ENCODE data around the gene EIF2A.
"Not testable (repeated sequence)": the region's sequence is repeated elsewhere in the genome, so short reads cannot be mapped to it uniquely, and the experiment has no call there.

EIF2A gene

DNA sequence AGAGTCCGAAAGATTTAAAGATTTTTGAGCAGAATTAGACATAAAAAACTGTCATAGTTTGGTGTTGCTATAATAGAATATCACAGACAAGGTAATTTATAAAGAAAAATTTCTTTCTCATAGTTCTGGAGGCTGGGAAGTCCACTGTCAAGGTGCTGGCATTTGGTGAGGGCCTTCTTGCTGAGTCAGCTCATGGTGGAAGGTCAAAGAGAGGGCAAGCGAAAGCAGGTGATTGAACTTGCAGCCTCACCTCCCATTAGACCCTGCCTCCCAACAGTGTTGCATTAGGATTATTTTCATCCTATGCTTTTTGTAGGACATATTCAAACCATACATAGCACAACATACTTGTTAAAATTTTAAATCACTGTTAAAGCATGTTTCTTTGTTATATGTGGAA is 66.4 kb downstream of the EIF2A start:
- Histone ChIP-seq H3K9me2 (replicated peaks; ENCODE audit: insufficient read depth, low read length) (no peaks in the 10 kb centered on the region), H3K4me2 (ENCODE audit: low read depth, low read length, poor library complexity, severe bottlenecking) (no peak overlapping the region), H3K9me3 (ENCODE audit: insufficient read depth, low read length) (no peaks in the 10 kb centered on the region), H3K4me3 (ENCODE audit: insufficient read depth, low read length, poor library complexity, severe bottlenecking) (no peak overlapping the region), H3K27me3 (ENCODE audit: low read length) (no peaks in the 10 kb centered on the region), H2AFZ (ENCODE audit: low read depth, low read length, severe bottlenecking) (no peak overlapping the region), H4K20me1 (ENCODE audit: low read depth, low read length) (peaks cover 57% of the 10 kb centered on the region), H3K9ac (ENCODE audit: low read length) (no peak overlapping the region), H3F3A (ENCODE audit: insufficient read depth) (no peaks in the 10 kb centered on the region; the same call in 1 of the 2 replicates), H3K79me2 (ENCODE audit: insufficient read depth, low read length) (peaks cover 82% of the 10 kb centered on the region), H3K36me3 (ENCODE audit: low read length) (peaks cover 34% of the 10 kb centered on the region), H3K27ac (ENCODE audit: low read depth, low read length) (no peak overlapping the region)
- no peak for TF ChIP-seq EZH2phosphoT487 (conservative IDR thresholded peaks at IDR 0.05; ENCODE audit: low read length)
- TF ChIP-seq, protein P1, sequence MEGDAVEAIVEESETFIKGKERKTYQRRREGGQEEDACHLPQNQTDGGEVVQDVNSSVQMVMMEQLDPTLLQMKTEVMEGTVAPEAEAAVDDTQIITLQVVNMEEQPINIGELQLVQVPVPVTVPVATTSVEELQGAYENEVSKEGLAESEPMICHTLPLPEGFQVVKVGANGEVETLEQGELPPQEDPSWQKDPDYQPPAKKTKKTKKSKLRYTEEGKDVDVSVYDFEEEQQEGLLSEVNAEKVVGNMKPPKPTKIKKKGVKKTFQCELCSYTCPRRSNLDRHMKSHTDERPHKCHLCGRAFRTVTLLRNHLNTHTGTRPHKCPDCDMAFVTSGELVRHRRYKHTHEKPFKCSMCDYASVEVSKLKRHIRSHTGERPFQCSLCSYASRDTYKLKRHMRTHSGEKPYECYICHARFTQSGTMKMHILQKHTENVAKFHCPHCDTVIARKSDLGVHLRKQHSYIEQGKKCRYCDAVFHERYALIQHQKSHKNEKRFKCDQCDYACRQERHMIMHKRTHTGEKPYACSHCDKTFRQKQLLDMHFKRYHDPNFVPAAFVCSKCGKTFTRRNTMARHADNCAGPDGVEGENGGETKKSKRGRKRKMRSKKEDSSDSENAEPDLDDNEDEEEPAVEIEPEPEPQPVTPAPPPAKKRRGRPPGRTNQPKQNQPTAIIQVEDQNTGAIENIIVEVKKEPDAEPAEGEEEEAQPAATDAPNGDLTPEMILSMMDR (IDR thresholded peaks at IDR 0.05; ENCODE audit: insufficient read depth, low read length, poor library complexity, severe bottlenecking) = no peak

GRCh38 chr3:150613709-150614480 is 67.3 kb downstream of the EIF2A start:
- H4K20me1 ChIP-seq (ENCODE audit: low read depth, low read length) = peaks cover 55% of the 10 kb centered on the region
- TF ChIP-seq, protein P1 (IDR thresholded peaks at IDR 0.05; ENCODE audit: insufficient read depth, low read length, poor library complexity, severe bottlenecking) = no peak
- TF ChIP-seq EZH2phosphoT487 (conservative IDR thresholded peaks at IDR 0.05; ENCODE audit: low read length) = no peak
- H3F3A ChIP-seq (ENCODE audit: insufficient read depth) = no peaks in the 10 kb centered on the region; the same call in 1 of the 2 replicates
- H3K9me2 ChIP-seq (replicated peaks; ENCODE audit: insufficient read depth, low read length) = no peaks in the 10 kb centered on the region
- peaks cover 82% of the 10 kb centered on the region for H3K79me2 ChIP-seq (ENCODE audit: insufficient read depth, low read length)
- H3K27me3 ChIP-seq (ENCODE audit: low read length) = no peaks in the 10 kb centered on the region
- H3K9me3 ChIP-seq (ENCODE audit: insufficient read depth, low read length) = no peaks in the 10 kb centered on the region
- no peak overlapping the region for H3K27ac ChIP-seq (ENCODE audit: low read depth, low read length)
- no peak overlapping the region for H3K4me2 ChIP-seq (ENCODE audit: low read depth, low read length, poor library complexity, severe bottlenecking)
- H3K36me3 ChIP-seq (ENCODE audit: low read length) = peaks cover 30% of the 10 kb centered on the region
- no peak overlapping the region for H3K9ac ChIP-seq (ENCODE audit: low read length)
- H2AFZ ChIP-seq (ENCODE audit: low read depth, low read length, severe bottlenecking) = no peak overlapping the region
- H3K4me3 ChIP-seq (ENCODE audit: insufficient read depth, low read length, poor library complexity, severe bottlenecking) = no peak overlapping the region

GRCh38 chr3:150620002-150620689 is 73.6 kb downstream of the EIF2A start:
- Histone ChIP-seq H3K79me2 (ENCODE audit: insufficient read depth, low read length) (peaks cover 83% of the 10 kb centered on the region), H3K27ac (ENCODE audit: low read depth, low read length) (no peak overlapping the region), H3K36me3 (ENCODE audit: low read length) (peaks cover 34% of the 10 kb centered on the region; the same call in 1 of the 2 replicates), H3F3A (ENCODE audit: insufficient read depth) (peaks cover 11% of the 10 kb centered on the region; the same call in 1 of the 2 replicates), H2AFZ (ENCODE audit: low read depth, low read length, severe bottlenecking) (no peak overlapping the region), H3K9ac (ENCODE audit: low read length) (no peak overlapping the region), H3K27me3 (ENCODE audit: low read length) (no peaks in the 10 kb centered on the region), H3K4me3 (ENCODE audit: insufficient read depth, low read length, poor library complexity, severe bottlenecking) (no peak overlapping the region), H3K9me3 (ENCODE audit: insufficient read depth, low read length) (no peaks in the 10 kb centered on the region), H3K9me2 (replicated peaks; ENCODE audit: insufficient read depth, low read length) (no peaks in the 10 kb centered on the region), H4K20me1 (ENCODE audit: low read depth, low read length) (peaks cover 73% of the 10 kb centered on the region), H3K4me2 (ENCODE audit: low read depth, low read length, poor library complexity, severe bottlenecking) (no peak overlapping the region)
- no peak for TF ChIP-seq EZH2phosphoT487 (conservative IDR thresholded peaks at IDR 0.05; ENCODE audit: low read length)
- TF ChIP-seq, protein P1 (IDR thresholded peaks at IDR 0.05; ENCODE audit: insufficient read depth, low read length, poor library complexity, severe bottlenecking) = no peak

DNA sequence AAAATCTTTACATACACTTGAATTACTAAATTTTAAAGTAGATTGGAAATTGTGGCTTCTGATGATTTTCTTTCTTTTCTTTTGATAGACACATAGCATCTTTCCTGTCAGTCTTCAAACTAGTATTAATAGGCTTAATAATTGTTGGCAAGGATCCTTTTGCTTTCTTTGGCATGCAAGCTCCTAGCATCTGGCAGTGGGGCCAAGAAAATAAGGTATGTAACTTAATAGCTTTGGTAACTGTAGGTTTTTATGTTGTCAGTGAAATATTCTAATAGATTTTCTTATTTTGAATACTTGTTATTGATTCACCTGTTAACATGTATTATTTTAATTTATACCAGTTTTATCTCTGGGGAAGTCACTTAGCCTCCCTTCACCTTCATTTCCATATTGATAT is 76.4 kb downstream of the EIF2A start:
- not testable (repeated sequence) for H3K9ac ChIP-seq (ENCODE audit: low read length); H3K4me2 ChIP-seq (ENCODE audit: low read depth, low read length, poor library complexity, severe bottlenecking); H3K9me2 ChIP-seq (replicated peaks; ENCODE audit: insufficient read depth, low read length); H3K27ac ChIP-seq (ENCODE audit: low read depth, low read length); H3K9me3 ChIP-seq (ENCODE audit: insufficient read depth, low read length); H3K27me3 ChIP-seq (ENCODE audit: low read length); H2AFZ ChIP-seq (ENCODE audit: low read depth, low read length, severe bottlenecking); H3K4me3 ChIP-seq (ENCODE audit: insufficient read depth, low read length, poor library complexity, severe bottlenecking)
- H3F3A ChIP-seq (ENCODE audit: insufficient read depth) = peaks cover 11% of the 10 kb centered on the region; the same call in 1 of the 2 replicates
- peaks cover 69% of the 10 kb centered on the region for H3K79me2 ChIP-seq (ENCODE audit: insufficient read depth, low read length)
- H3K36me3 ChIP-seq (ENCODE audit: low read length) = peaks cover 58% of the 10 kb centered on the region
- H4K20me1 ChIP-seq (ENCODE audit: low read depth, low read length) = peaks cover 69% of the 10 kb centered on the region
